ENCODE results near the gene DNAJB6. TPM values are rescaled to one million over a fixed set of nuclear protein-coding genes. Genes with fewer than 3 reads are reported as not detected.

DNAJB6 gene
- total RNA-seq: 100 to 1,000 TPM in 1 of 2 donors, 10 to 100 TPM in 1; 68.3 to 199 TPM

GRCh38 chr7:157336383-157337315 lies at the start of gene DNAJB6:
Gene DNAJB6 (plus strand): TSS chr7:157337004. CDS start chr7:157358573, 21,569 bp downstream.
- Histone ChIP-seq H3K27ac (peak within 1 kb of the TSS; percentile 94 to 99), H3K36me3 (no peaks in the 10 kb centered on the region), H3K9me3 (no peaks in the 10 kb centered on the region), H3K27me3 (replicated peaks; ENCODE audit: insufficient read depth) (no peaks in the 10 kb centered on the region), H3K4me1 (replicated peaks) (no peaks in the 10 kb centered on the region), H3K4me3 (peak within 1 kb of the TSS; percentile 91 to 96)
- peak; percentile 91 for DNase-seq (ENCODE audit: low spot score)
- WGBS: under 1% methylated on average over 88 of the region's 114 CpGs
- intact Hi-C loops (cut with DNase I): no loop called here
- TF ChIP-seq CTCF (IDR thresholded peaks at IDR 0.05) (peak in 2 of 4 experiments; percentile 8 to 34), POLR2AphosphoS5 (IDR thresholded peaks at IDR 0.05) (peak; percentile 100), POLR2A (IDR thresholded peaks at IDR 0.05) (peak; percentile 99)

- Histone ChIP-seq H3K9me3 (no peaks in the 10 kb centered on the region), H3K36me3 (no peaks in the 10 kb centered on the region), H3K4me1 (replicated peaks) (no peaks in the 10 kb centered on the region), H3K27ac (no peak overlapping the region), H3K27me3 (replicated peaks; ENCODE audit: insufficient read depth) (no peaks in the 10 kb centered on the region), H3K4me3 (no peak overlapping the region)
- TF ChIP-seq POLR2AphosphoS5 (IDR thresholded peaks at IDR 0.05) (no peak), CTCF (IDR thresholded peaks at IDR 0.05) (no peak), POLR2A (IDR thresholded peaks at IDR 0.05) (no peak)
- 83% methylated on average over 28 of the region's 29 CpGs for WGBS
- intact Hi-C loops (cut with DNase I): no loop called here
- no peak for DNase-seq (ENCODE audit: low spot score)
These were observed 45.3 kb upstream of the DNAJB6 start for GRCh38 chr7:157291404-157292080.

GRCh38 chr7:157292258-157292657 lies 44.5 kb upstream of the DNAJB6 start:
- H3K9me3 ChIP-seq: no peaks in the 10 kb centered on the region
- H3K4me1 ChIP-seq (replicated peaks): no peaks in the 10 kb centered on the region
- TF ChIP-seq POLR2AphosphoS5 (IDR thresholded peaks at IDR 0.05): no peak
- no peak for TF ChIP-seq POLR2A (IDR thresholded peaks at IDR 0.05)
- TF ChIP-seq CTCF (IDR thresholded peaks at IDR 0.05): no peak
- no peak overlapping the region for H3K27ac ChIP-seq
- DNase-seq (ENCODE audit: low spot score): no peak
- no peaks in the 10 kb centered on the region for H3K27me3 ChIP-seq (replicated peaks; ENCODE audit: insufficient read depth)
- no peak overlapping the region for H3K4me3 ChIP-seq
- no peaks in the 10 kb centered on the region for H3K36me3 ChIP-seq
- intact Hi-C loops (cut with DNase I): no loop called here
- 91% methylated on average over 9 of the region's 9 CpGs for WGBS

GRCh38 chr7:157292770-157293412 lies 43.9 kb upstream of the DNAJB6 start:
- Histone ChIP-seq H3K36me3 (no peaks in the 10 kb centered on the region), H3K9me3 (no peaks in the 10 kb centered on the region), H3K27ac (no peak overlapping the region), H3K4me1 (replicated peaks) (no peaks in the 10 kb centered on the region), H3K27me3 (replicated peaks; ENCODE audit: insufficient read depth) (no peaks in the 10 kb centered on the region), H3K4me3 (no peak overlapping the region)
- WGBS: 45% methylated on average over 32 of the region's 32 CpGs
- no peak for DNase-seq (ENCODE audit: low spot score)
- TF ChIP-seq CTCF (IDR thresholded peaks at IDR 0.05) (no peak), POLR2A (IDR thresholded peaks at IDR 0.05) (peak; percentile 23)
- intact Hi-C loops (cut with DNase I): no loop called here
